NCI-H187 (cell line): ENCODE data around the gene ACSF3.
"Not testable (repeated sequence)": the region's sequence is repeated elsewhere in the genome, so short reads cannot be mapped to it uniquely, and the experiment has no call there.

Experiments used
- DNase-seq, 2 experiments: peaks; one replicate each; lab custom pipeline; 2025; lab: John Stamatoyannopoulos, UW

ACSF3 gene

GRCh38 chr16:89055894-89056555 is 37.6 kb upstream of the ACSF3 start:
- DNase-seq, result no peak

GRCh38 chr16:89056592-89056991 is 37.1 kb upstream of the ACSF3 start:
- DNase-seq, result no peak

- DNase-seq, result no peak
These were observed 35.9 kb upstream of the ACSF3 start for GRCh38 chr16:89057738-89058137.

- no peak for DNase-seq
These were observed 34.8 kb upstream of the ACSF3 start for GRCh38 chr16:89058812-89059211.

- no peak for DNase-seq
These were observed 33.4 kb upstream of the ACSF3 start for GRCh38 chr16:89060207-89060794.

- no peak for DNase-seq
These were observed 32.6 kb upstream of the ACSF3 start for GRCh38 chr16:89061086-89061485.

- no peak for DNase-seq
These were observed 31.9 kb upstream of the ACSF3 start for GRCh38 chr16:89061590-89062380.

- no peak for DNase-seq
These were observed 31.0 kb upstream of the ACSF3 start for GRCh38 chr16:89062389-89063345.

- DNase-seq, result no peak
These were observed 29.8 kb upstream of the ACSF3 start for GRCh38 chr16:89063768-89064320.

- no peak for DNase-seq
These were observed 28.8 kb upstream of the ACSF3 start for GRCh38 chr16:89064606-89065457.

- no peak for DNase-seq
These were observed 28.2 kb upstream of the ACSF3 start for GRCh38 chr16:89065458-89065822.

- DNase-seq, result no peak
These were observed 26.9 kb upstream of the ACSF3 start for GRCh38 chr16:89066721-89067120.

GRCh38 chr16:89067677-89068443 is 25.8 kb upstream of the ACSF3 start:
- no peak for DNase-seq

- not testable (repeated sequence) for DNase-seq
These were observed 24.6 kb upstream of the ACSF3 start for GRCh38 chr16:89068814-89069616.

- DNase-seq, result no peak
These were observed 23.7 kb upstream of the ACSF3 start for GRCh38 chr16:89069920-89070319.

- DNase-seq, result no peak
These were observed 23.1 kb upstream of the ACSF3 start for GRCh38 chr16:89070590-89070989.

- DNase-seq, result no peak
These were observed 21.7 kb upstream of the ACSF3 start for GRCh38 chr16:89071686-89072547.

- DNase-seq, result no peak
These were observed 21.0 kb upstream of the ACSF3 start for GRCh38 chr16:89072548-89073130.
